Upper lobe of right lung (tissue), 1 donor: ENCODE results near the gene HMGXB3. TPM values are rescaled to one million over a fixed set of nuclear protein-coding genes. Genes with fewer than 3 reads are reported as not detected.
A peak's percentile ranks its signal among the peaks of the same experiment; 100 is the strongest.

Experiments used
- ATAC-seq: fragments of 200-7000 bp; cut with Tn5 transposase; one replicate; pipeline ENCODE4 v1.9.1; 2020; ENCODE audit warnings: mild to moderate bottlenecking, moderate library complexity
- DNase-seq: peaks from one replicate; pipeline ENCODE4 v3.0.0-alpha.2; 2020
- H3K27ac ChIP-seq: fragments of 200-600 bp; one replicate; pipeline ENCODE4 v1.8.0; 2022
- H3K27me3 ChIP-seq: fragments of 200-600 bp; one replicate; pipeline ENCODE4 v1.8.0; 2022; ENCODE audit warnings: mild to moderate bottlenecking
- H3K36me3 ChIP-seq: fragments of 200-600 bp; one replicate; pipeline ENCODE4 v1.8.0; 2022
- H3K4me1 ChIP-seq: fragments of 200-600 bp; one replicate; pipeline ENCODE4 v1.8.0; 2022
- H3K4me3 ChIP-seq: fragments of 200-600 bp; one replicate; pipeline ENCODE4 v1.8.0; 2022; ENCODE audit warnings: mild to moderate bottlenecking
- H3K9me3 ChIP-seq: fragments of 200-600 bp; one replicate; pipeline ENCODE4 v1.8.0; 2022
- intact Hi-C: fragments of 100-400 bp; cut with DNase I; formaldehyde crosslinking; loops from one replicate; pipeline ENCODE4 v1.11.0; 2022
- total RNA-seq: library from RNA; stranded (reverse); fragmentation: NEBNext Ultra II Directional; extraction: Animal tissue kit (Norgen Biotek cat#: 25700); gene quantifications from one replicate; pipeline ENCODE4 v1.2.1, GENCODE V29; 2021
- TF ChIP-seq, protein P1 (sequence below): fragments of 200-600 bp; IDR thresholded peaks from one replicate; pipeline ENCODE4 v1.8.0; 2022; ENCODE audit warnings: antibody characterized with exemption
- donor health status: DM: no; HTN: yes; CAD: no; lungs with severe emphysema.

The HMGXB3 gene
- total RNA-seq, 1 donor from 2014 or later = 33.7 TPM

DNA sequence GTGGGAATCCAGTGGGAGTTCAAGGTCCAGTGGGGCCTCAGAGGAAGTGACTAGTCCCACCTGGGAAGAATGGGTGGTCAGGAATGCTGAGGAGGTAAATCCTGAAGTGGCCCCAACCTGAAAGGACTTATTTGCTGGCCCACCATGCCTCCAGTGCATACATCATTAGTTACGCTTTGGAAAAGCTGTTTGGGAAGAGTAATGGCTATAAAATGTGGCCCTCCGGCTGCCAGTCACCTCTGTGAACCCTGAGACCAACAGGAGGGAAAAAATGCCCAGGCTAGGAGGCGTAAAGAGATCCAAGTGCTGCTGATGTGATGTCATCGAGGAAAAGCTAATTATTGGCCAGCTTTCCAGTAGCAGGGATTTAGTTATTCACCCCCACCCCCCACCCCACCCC is 42.7 kb upstream of the HMGXB3 start:
- peaks cover 10% of the 10 kb centered on the region for H3K4me1 ChIP-seq
- TF ChIP-seq, protein P1, sequence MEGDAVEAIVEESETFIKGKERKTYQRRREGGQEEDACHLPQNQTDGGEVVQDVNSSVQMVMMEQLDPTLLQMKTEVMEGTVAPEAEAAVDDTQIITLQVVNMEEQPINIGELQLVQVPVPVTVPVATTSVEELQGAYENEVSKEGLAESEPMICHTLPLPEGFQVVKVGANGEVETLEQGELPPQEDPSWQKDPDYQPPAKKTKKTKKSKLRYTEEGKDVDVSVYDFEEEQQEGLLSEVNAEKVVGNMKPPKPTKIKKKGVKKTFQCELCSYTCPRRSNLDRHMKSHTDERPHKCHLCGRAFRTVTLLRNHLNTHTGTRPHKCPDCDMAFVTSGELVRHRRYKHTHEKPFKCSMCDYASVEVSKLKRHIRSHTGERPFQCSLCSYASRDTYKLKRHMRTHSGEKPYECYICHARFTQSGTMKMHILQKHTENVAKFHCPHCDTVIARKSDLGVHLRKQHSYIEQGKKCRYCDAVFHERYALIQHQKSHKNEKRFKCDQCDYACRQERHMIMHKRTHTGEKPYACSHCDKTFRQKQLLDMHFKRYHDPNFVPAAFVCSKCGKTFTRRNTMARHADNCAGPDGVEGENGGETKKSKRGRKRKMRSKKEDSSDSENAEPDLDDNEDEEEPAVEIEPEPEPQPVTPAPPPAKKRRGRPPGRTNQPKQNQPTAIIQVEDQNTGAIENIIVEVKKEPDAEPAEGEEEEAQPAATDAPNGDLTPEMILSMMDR = no peak
- H3K36me3 ChIP-seq = no peaks in the 10 kb centered on the region
- DNase-seq = no peak
- ATAC-seq = no peak
- H3K9me3 ChIP-seq = no peaks in the 10 kb centered on the region
- no peak overlapping the region for H3K4me3 ChIP-seq
- intact Hi-C loops = no loop called here
- no peaks in the 10 kb centered on the region for H3K27me3 ChIP-seq
- H3K27ac ChIP-seq = no peak overlapping the region

DNA sequence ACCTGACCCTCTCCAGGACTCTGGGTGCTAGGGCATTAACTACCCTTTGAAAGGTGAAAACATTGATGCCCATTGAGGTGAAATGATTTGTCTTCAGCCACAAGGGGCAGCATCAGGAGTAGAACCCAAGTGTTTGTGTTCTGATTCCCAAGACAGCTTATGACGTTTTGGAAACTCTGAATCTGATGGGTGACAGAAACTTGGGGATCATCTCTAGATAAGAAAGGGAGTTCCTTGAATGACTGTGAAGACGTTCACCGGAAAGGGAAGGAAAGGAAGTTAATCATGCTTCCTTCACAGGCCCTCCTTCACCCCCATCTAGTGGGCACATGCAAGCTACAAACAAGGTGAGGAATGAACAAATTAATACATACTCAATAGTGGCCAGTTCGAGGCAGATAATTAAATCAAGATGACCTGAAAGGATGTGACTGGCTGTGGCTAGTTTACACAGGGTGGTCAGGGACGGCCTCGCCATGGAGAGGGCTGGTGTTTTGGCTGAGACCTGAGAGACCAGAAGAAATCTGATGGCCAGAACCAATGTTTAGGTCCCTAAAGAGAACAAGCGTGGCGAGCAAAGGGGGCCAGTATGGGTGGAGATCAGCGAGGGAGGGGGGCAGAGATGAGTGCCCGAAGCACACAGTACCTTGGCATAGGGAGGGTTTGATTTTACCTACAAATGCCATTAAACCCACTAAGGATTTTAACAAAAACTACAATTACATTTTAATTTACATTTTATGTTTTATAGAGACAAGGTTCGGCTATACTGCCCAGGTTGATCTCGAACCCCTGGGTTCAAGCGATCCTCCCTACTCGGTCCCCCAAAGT is 40.9 kb upstream of the HMGXB3 start:
- peak; percentile 1 for ATAC-seq

GRCh38 chr5:149960272-149961185 is 40.0 kb upstream of the HMGXB3 start, which contains the start of gene SLC26A2:
Gene SLC26A2, plus strand, starts transcription at chr5:149960758. Its CDS starts 16,895 bp downstream, at chr5:149977653.
- peak; percentile 99 for ATAC-seq
- TF ChIP-seq, protein P1 = no peak

More for the DNA sequence above, 40.9 kb upstream of the HMGXB3 start:
- peaks cover 10% of the 10 kb centered on the region for H3K4me1 ChIP-seq
- H3K27me3 ChIP-seq = no peaks in the 10 kb centered on the region
- H3K9me3 ChIP-seq = no peaks in the 10 kb centered on the region
- DNase-seq = no peak
- TF ChIP-seq, protein P1 = peak; percentile 51
- H3K4me3 ChIP-seq = peak overlapping the region; percentile 76
- peak overlapping the region; percentile 96 for H3K27ac ChIP-seq
- intact Hi-C loops = loop anchor here (10.0 kb wide), 1 partner anchor 325 kb away; no protein-coding TSS in a partner anchor
- H3K36me3 ChIP-seq = no peaks in the 10 kb centered on the region

GRCh38 chr5:149961186-149961685 is 39.3 kb upstream of the HMGXB3 start:
- H3K36me3 ChIP-seq = no peaks in the 10 kb centered on the region
- H3K27ac ChIP-seq = peak overlapping the region; percentile 96
- no peak for ATAC-seq
- H3K27me3 ChIP-seq = no peaks in the 10 kb centered on the region
- no peak for DNase-seq
- H3K9me3 ChIP-seq = no peaks in the 10 kb centered on the region
- TF ChIP-seq, protein P1 = no peak
- peak overlapping the region; percentile 76 for H3K4me3 ChIP-seq
- H3K4me1 ChIP-seq = peaks cover 10% of the 10 kb centered on the region
- intact Hi-C loops = loop anchor here (10.0 kb wide), 1 partner anchor 326 kb away; no protein-coding TSS in a partner anchor

More at GRCh38 chr5:149960272-149961185, 40.0 kb upstream of the HMGXB3 start, which contains the start of gene SLC26A2:
- no peaks in the 10 kb centered on the region for H3K27me3 ChIP-seq
- peak within 1 kb of the TSS; percentile 96 for H3K27ac ChIP-seq
- H3K4me1 ChIP-seq = peaks cover 10% of the 10 kb centered on the region
- peak; percentile 99 for DNase-seq
- peak within 1 kb of the TSS; percentile 76 for H3K4me3 ChIP-seq
- intact Hi-C loops = loop anchor here (10.0 kb wide), 1 partner anchor 326 kb away; no protein-coding TSS in a partner anchor
- H3K36me3 ChIP-seq = no peaks in the 10 kb centered on the region
- no peaks in the 10 kb centered on the region for H3K9me3 ChIP-seq

- Histone ChIP-seq H3K36me3 (no peaks in the 10 kb centered on the region), H3K9me3 (no peaks in the 10 kb centered on the region), H3K27me3 (no peaks in the 10 kb centered on the region), H3K27ac (no peak overlapping the region), H3K4me1 (peaks cover 10% of the 10 kb centered on the region), H3K4me3 (peak overlapping the region; percentile 76)
- DNase-seq (no peak), ATAC-seq (no peak)
- TF ChIP-seq, protein P1 = peak; percentile 45
- intact Hi-C loops = loop anchor here (10.0 kb wide), 1 partner anchor 327 kb away; no protein-coding TSS in a partner anchor
Observed at GRCh38 chr5:149961957-149962409, 38.6 kb upstream of the HMGXB3 start.
